GM12874 (cell line): ENCODE data around the gene PDPK1.

ENCODE experiments used
- CTCF ChIP-seq: IDR thresholded peaks from 2 replicates; pipeline ENCODE4 v1.5.1; 2011; ENCODE audit warnings: low read depth, mild to moderate bottlenecking, control low read depth, low read length, moderate library complexity; ENCODE audit not compliant: insufficient read depth

Gene PDPK1

DNA sequence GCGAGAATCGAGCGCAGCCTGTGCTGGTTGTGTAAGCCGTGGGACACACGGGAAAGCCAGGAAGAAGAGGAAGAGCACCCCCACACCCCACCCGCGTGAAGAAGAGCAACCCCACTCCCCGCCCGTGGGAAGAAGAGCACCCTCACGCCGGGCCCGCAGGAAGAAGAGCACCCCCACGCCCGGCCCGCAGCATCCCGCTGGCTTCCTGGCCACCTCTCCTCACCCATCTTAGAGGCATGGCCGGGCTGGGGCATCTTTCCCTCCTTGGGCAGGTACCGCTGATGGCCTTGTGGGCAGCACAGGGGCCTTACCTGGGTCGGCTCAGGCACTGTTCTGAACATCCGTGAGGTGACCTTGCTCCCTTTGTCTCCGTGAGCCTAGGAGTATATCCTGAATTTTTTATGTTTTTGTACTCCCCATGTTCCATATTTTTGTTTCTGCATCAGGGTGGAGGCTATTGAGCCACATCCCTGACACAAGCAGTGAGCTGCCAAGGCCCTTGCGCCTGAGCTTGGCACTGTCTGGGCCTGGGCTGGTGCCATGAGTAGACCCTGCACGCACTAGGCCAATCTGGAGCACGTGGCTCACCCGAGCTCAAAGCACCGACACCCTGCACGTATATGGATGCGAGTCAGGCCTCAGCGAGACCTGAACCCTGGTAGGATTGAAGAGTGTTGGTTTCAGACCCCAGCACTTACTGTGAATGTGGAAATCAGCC lies 73.1 kb downstream of the PDPK1 start:
- no peak for TF ChIP-seq CTCF

DNA sequence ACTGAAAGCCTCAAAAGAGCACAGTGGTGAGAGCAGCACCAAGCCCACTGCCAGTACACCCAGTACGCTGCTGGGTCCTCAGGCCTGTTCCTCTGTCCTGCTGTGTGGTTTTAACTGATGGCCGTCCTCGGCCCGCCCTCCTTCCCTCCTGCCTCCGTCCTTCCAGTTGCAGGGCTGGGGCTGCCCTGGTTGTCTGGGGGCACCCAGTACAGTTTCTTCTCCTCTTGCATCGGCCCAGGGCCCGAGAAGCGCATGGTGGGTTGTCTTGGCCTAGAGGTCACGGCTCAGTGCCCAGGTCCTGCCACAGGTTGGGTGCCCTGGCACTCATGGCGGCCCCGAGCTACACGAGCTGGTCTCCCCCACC lies 73.7 kb downstream of the PDPK1 start:
- no peak for TF ChIP-seq CTCF

- no peak for TF ChIP-seq CTCF
Observed at GRCh38 chr16:2614761-2615191, 77.0 kb downstream of the PDPK1 start.

- 0 out of 2 replicates have a peak, but pooled peaks have one; percentile 1 for TF ChIP-seq CTCF
Observed at GRCh38 chr16:2639071-2639721, 101.4 kb downstream of the PDPK1 start.
